ENCODE measurements around the gene SLC5A2. TPM values are rescaled to one million over a fixed set of nuclear protein-coding genes. Genes with fewer than 3 reads are reported as not detected.

Gene SLC5A2
- total and polyA plus RNA-seq, 2 of the 13 experiments (the other 11 are each of a cell fraction or from before 2014, with no cell fraction given): 0.24 to 0.97 TPM

GRCh38 chr16:31475946-31476302, 7.0 kb upstream of the SLC5A2 start:
- BruUV-seq (replicated peaks): no TSS peak
- FAIRE-seq: no peak

DNA sequence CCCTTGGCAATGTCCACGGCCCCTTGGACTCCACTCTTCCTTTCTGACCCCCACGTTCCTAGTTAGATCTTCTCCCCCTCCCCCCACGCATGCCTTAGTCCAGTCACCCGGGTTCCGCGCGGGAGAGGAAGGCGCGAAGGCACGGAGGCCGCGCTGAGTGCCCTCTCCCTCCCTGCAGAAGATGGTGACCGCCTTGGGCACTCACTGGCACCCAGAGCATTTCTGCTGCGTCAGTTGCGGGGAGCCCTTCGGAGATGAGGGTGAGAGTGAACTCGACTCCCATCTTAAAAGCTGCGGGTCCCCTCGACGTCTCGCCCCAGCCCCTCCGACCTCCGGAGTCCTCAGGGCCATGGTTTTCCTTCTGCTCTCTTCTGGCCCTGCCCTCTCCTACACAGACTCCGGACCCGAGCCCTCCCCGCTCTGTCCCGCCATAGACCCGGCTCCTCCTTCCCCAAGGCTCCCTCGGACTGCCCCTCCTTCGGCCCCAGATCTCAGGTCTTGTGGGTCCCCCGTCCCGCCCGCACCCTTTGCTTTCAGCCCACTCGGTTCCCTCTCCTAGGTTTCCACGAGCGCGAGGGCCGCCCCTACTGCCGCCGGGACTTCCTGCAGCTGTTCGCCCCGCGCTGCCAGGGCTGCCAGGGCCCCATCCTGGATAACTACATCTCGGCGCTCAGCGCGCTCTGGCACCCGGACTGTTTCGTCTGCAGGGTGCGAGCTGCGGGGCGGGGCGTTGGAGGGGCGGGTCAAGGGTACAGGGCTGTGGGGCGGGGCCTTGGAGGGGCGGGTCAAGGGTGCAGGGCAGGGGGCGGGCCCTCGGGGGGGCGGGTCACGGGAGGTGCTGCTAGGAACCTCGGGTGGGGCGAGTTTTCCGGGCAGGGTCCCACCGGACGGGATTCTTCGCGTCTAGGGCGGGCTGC, 6.4 kb upstream of the SLC5A2 start:
- Histone ChIP-seq H3K36me3 (replicated peaks in 1 of 2; ENCODE audit: control insufficient read depth in 1 of 2, insufficient read depth in 2 of 2, low read length in 2 of 2) (no peaks in the 10 kb centered on the region), H3K9ac (ENCODE audit: insufficient read depth, low read depth, low read length) (peak overlapping the region; percentile 74), H3K4me2 (ENCODE audit: low read depth, low read length) (peak overlapping the region; percentile 100), H3K4me3 (replicated peaks in 1 of 3; ENCODE audit: insufficient read depth in 1 of 3, low read depth in 2 of 3, low read length in 3 of 3) (peak overlapping the region; percentile 71 to 94 (median 92)), H2AFZ (ENCODE audit: low read length) (no peak overlapping the region), H3K4me1 (ENCODE audit: insufficient read depth, low read length) (peaks cover 77% of the 10 kb centered on the region), H3K27ac (ENCODE audit: extremely low read length, insufficient read depth, low read length) (peak overlapping the region; percentile 80), H3K27me3 (ENCODE audit: control insufficient read depth in 1 of 2, insufficient read depth in 2 of 2, low read length in 2 of 2) (peaks cover 0 to 16% of the 10 kb centered on the region in 2 experiments; a peak in 3 of 5 replicates), H3K79me2 (ENCODE audit: insufficient read depth, low read length) (no peaks in the 10 kb centered on the region), H3K9me3 (ENCODE audit: low read length) (no peaks in the 10 kb centered on the region), H4K20me1 (ENCODE audit: insufficient read depth, low read length) (no peaks in the 10 kb centered on the region)
- ChIA-PET POLR2A (interaction anchor here (0.9 to 5.0 kb wide), 14 partner anchors 8 to 397 kb away, joined by 4 to 110 read pairs (median 7); partner anchors contain the start of genes ARMC5, FUS, RUSF1 and ZNF267), CTCF (ENCODE audit: low intra/inter-chr PET ratio, low total read pairs) (no interaction called here)
- in situ Hi-C loops (cut with HindIII; ENCODE audit: extremely low pct_ligation_motif_present, low pct_unique_long_range_greater_than_20kb) (no loop called here), intact Hi-C loops (cut with micrococcal nuclease; ENCODE audit: unreplicated experiment) (loop anchor here (1.0 to 5.0 kb wide), 3 partner anchors 17 to 221 kb away; partner anchors contain the start of genes ARMC5 and RUSF1)
- DNase-seq (ENCODE audit: low spot score) (peak; percentile 63), FAIRE-seq (no peak), ATAC-seq (peak; percentile 63)
- BruUV-seq (replicated peaks): no TSS peak
- 31% methylated on average over 47 of the region's 68 CpGs for WGBS (ENCODE audit: low lambda C conversion rate)
- peak; percentile 33; the same call in 1 of the 2 replicates for TF ChIP-seq SIN3A (IDR thresholded peaks at IDR 0.05; ENCODE audit: borderline replicate concordance, low read depth, low read length)
- no peak; the same call in 1 of the 2 replicates for TF ChIP-seq FOXK1 (CRISPR knock-in tag; IDR thresholded peaks at IDR 0.05; ENCODE audit: borderline replicate concordance, low read depth)
- 0 out of 2 replicates have a peak, but pooled peaks have one; percentile 2 for TF ChIP-seq HMGXB3 (CRISPR knock-in tag; IDR thresholded peaks at IDR 0.05; ENCODE audit: borderline replicate concordance)
- peak; percentile 39 for TF ChIP-seq YY1 (IDR thresholded peaks at IDR 0.05; ENCODE audit: insufficient read depth, insufficient replicate concordance, low read depth, low read length)
- peak; percentile 3; the same call in 1 of the 2 replicates for TF ChIP-seq PAX8 (CRISPR knock-in tag; IDR thresholded peaks at IDR 0.05; ENCODE audit: borderline replicate concordance)
- TF ChIP-seq, protein P1, sequence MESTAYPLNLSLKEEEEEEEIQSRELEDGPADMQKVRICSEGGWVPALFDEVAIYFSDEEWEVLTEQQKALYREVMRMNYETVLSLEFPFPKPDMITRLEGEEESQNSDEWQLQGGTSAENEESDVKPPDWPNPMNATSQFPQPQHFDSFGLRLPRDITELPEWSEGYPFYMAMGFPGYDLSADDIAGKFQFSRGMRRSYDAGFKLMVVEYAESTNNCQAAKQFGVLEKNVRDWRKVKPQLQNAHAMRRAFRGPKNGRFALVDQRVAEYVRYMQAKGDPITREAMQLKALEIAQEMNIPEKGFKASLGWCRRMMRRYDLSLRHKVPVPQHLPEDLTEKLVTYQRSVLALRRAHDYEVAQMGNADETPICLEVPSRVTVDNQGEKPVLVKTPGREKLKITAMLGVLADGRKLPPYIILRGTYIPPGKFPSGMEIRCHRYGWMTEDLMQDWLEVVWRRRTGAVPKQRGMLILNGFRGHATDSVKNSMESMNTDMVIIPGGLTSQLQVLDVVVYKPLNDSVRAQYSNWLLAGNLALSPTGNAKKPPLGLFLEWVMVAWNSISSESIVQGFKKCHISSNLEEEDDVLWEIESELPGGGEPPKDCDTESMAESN (CRISPR knock-in tag; conservative IDR thresholded peaks at IDR 0.05): 0 out of 2 replicates have a peak, but pooled peaks have one; percentile 57

More at GRCh38 chr16:31475946-31476302, 7.0 kb upstream of the SLC5A2 start:
- DNase-seq (ENCODE audit: low spot score): no peak
- H3K9me3 ChIP-seq (ENCODE audit: low read length): no peaks in the 10 kb centered on the region
- H3K79me2 ChIP-seq (ENCODE audit: insufficient read depth, low read length): no peaks in the 10 kb centered on the region
- H4K20me1 ChIP-seq (ENCODE audit: insufficient read depth, low read length): no peaks in the 10 kb centered on the region
- H3K36me3 ChIP-seq (replicated peaks in 1 of 2; ENCODE audit: control insufficient read depth in 1 of 2, insufficient read depth in 2 of 2, low read length in 2 of 2): no peaks in the 10 kb centered on the region
- no peak overlapping the region; a peak in 1 of 6 replicates for H3K4me3 ChIP-seq (replicated peaks in 1 of 3; ENCODE audit: insufficient read depth in 1 of 3, low read depth in 2 of 3, low read length in 3 of 3)
- in situ Hi-C loops (cut with HindIII; ENCODE audit: extremely low pct_ligation_motif_present, low pct_unique_long_range_greater_than_20kb): no loop called here
- H3K27ac ChIP-seq (ENCODE audit: extremely low read length, insufficient read depth, low read length): no peak overlapping the region
- no peak overlapping the region for H2AFZ ChIP-seq (ENCODE audit: low read length)
- peaks cover 77% of the 10 kb centered on the region for H3K4me1 ChIP-seq (ENCODE audit: insufficient read depth, low read length)
- intact Hi-C loops (cut with micrococcal nuclease; ENCODE audit: unreplicated experiment): loop anchor here (2.0 to 5.0 kb wide), 2 partner anchors 33 to 221 kb away; partner anchors contain the start of gene RUSF1
- H3K9ac ChIP-seq (ENCODE audit: insufficient read depth, low read depth, low read length): no peak overlapping the region
- no peak overlapping the region for H3K4me2 ChIP-seq (ENCODE audit: low read depth, low read length)
- peaks cover 0 to 16% of the 10 kb centered on the region in 2 experiments; a peak in 3 of 5 replicates for H3K27me3 ChIP-seq (ENCODE audit: control insufficient read depth in 1 of 2, insufficient read depth in 2 of 2, low read length in 2 of 2)
- ATAC-seq: no peak
- CTCF ChIA-PET (ENCODE audit: low intra/inter-chr PET ratio, low total read pairs): no interaction called here
- TF ChIP-seq ZBTB38 (CRISPR knock-in tag; IDR thresholded peaks at IDR 0.05) (peak; percentile 46; the same call in 1 of the 2 replicates), POLR2A (IDR thresholded peaks at IDR 0.05; ENCODE audit: insufficient read depth in 1 of 2, low read depth in 2 of 2, low read length in 2 of 2) (no peak), RFXAP (CRISPR knock-in tag; IDR thresholded peaks at IDR 0.05; ENCODE audit: borderline replicate concordance) (0 out of 2 replicates have a peak, but pooled peaks have one; percentile 17), HNRNPK (IDR thresholded peaks at IDR 0.05; ENCODE audit: low read depth, low read length, poor library complexity, severe bottlenecking) (peak; percentile 36)
- WGBS (ENCODE audit: low lambda C conversion rate): 94% methylated on average over 26 of the region's 26 CpGs
- POLR2A ChIA-PET: interaction anchor here (1.9 to 5.0 kb wide), 3 partner anchors 10 to 296 kb away, joined by 6 to 110 read pairs (median 9); partner anchors contain the start of genes ARMC5 and FUS
